K562 (cell line): Measurements from ENCODE around the gene HBEGF. TPM values are rescaled to one million over a fixed set of nuclear protein-coding genes. Genes with fewer than 3 reads are reported as not detected.
A peak's percentile ranks its signal among the peaks of the same experiment; 100 is the strongest.

Experiments used
- CTCF ChIP-seq, 3 experiments: IDR thresholded peaks in 2 of 3; conservative IDR thresholded peaks in 1 of 3; 2 replicates each; pipeline ENCODE4 v1.5.1; 2011 to 2012; ENCODE audit warnings: low read length in 3 of 3, mild to moderate bottlenecking in 3 of 3, control low read depth in 2 of 3, improper control_type of control experiment in 1 of 3, inconsistent platforms in 1 of 3, low read depth in 1 of 3, mixed read lengths in 1 of 3, moderate library complexity in 1 of 3; ENCODE audit not compliant: insufficient read depth in 2 of 3
- HCFC1 ChIP-seq: IDR thresholded peaks from 2 replicates; pipeline ENCODE4 v1.6.1; 2012; ENCODE audit warnings: low read depth, low read length, improper control_type of control experiment
- NRF1 ChIP-seq, 2 experiments: fragments of 450-650 bp; IDR thresholded peaks in 1 of 2; conservative IDR thresholded peaks in 1 of 2; 2 replicates each; pipeline ENCODE4 v1.6.1; 2014; ENCODE audit warnings: mild to moderate bottlenecking in 2 of 2
- YY1 ChIP-seq, 3 experiments: IDR thresholded peaks; 2 replicates each; pipeline ENCODE4 v1.6.1; 2011; ENCODE audit warnings: low read length in 2 of 3, mild to moderate bottlenecking in 2 of 3, moderate library complexity in 2 of 3, borderline replicate concordance in 1 of 3, control low read depth in 1 of 3, low read depth in 1 of 3; ENCODE audit not compliant: insufficient read depth in 3 of 3, insufficient replicate concordance in 2 of 3, control insufficient read depth in 1 of 3, insufficient read length in 1 of 3; ENCODE audit errors: extremely low read depth in 1 of 3
- polyA plus RNA-seq, 8 experiments: library from polyadenylated mRNA; depleted of rRNA in 4 of 8; stranded (reverse) in 5 of 8; unstranded in 3 of 8; fragments of >200 nt; fragmentation: Nextera tagmentation in 2 of 8; fragmentation: Illumina TruSeq in 1 of 8; extraction: Ambion mirVana in 2 of 8; extraction: Trizol in 1 of 8; gene quantifications; 2 replicates each; pipeline versions ENCODE4 v1.2.1 to v1.2.3, GENCODE V29; 2011 to 2014; ENCODE audit warnings: inconsistent platforms in 1 of 8, missing spikeins in 1 of 8
- total RNA-seq, 7 experiments: library from RNA; depleted of rRNA in 6 of 7; stranded (reverse); fragments of >200 nt in 6 of 7; fragmentation: Illumina TruSeq in 2 of 7; extraction: Trizol in 2 of 7; gene quantifications; 2 replicates each; pipeline versions ENCODE4 v1.2.1 to v1.2.3, GENCODE V29; 2011 to 2021; ENCODE audit warnings: low replicate concordance in 1 of 7
- TF ChIP-seq, protein P1 (sequence below): fragments of 250-450 bp; sonication (Bioruptor Pico); IDR thresholded peaks from 2 replicates; pipeline ENCODE4 v1.4.0; 2020; ENCODE audit warnings: mild to moderate bottlenecking, moderate library complexity, borderline replicate concordance

Gene HBEGF
- total and polyA plus RNA-seq, 9 of the 15 experiments (the other 6 are each of a cell fraction or from before 2014, with no cell fraction given) = 0.11 to 1.1 (median 0.60) TPM

DNA sequence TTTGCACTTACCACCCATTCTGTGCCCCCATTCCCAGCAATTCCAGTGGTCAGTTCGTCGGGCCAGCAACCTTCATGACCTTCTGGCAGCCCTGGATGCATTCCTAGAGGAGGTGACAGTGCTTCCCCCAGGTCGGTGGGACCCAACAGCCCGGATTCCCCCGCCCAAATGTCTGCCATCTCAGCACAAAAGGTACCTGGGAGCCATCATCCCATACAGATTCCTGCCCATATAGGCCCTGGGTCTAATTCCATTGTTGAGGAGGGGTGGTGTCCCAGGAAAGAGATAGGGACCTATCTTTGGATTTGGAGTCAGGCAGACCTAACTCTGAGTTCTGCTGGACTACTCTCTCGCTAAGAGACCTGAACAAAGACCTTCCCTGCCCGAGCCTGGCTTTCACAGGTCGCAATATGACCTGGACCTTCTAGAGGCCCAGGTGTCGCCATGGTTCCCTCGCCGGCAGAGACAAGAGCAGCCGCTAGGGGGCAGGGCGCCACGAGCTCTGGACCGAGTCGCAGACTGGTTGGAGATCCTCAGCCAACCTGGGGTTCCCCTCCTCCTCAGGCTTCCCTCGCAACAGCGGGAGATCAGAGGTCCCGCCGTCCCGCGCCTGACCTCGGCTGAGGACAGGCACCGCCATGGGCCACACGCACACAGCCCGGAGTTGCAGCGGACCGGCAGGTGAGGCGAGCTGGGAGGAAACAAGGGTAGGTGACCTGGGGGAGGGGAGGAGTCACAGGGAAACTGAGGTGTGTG, 16.6 kb upstream of the HBEGF start (continued):
- peak; percentile 94 to 98 (median 97) for TF ChIP-seq CTCF (IDR thresholded peaks at IDR 0.05 in 2 of 3, conservative IDR thresholded peaks at IDR 0.05 in 1 of 3; ENCODE audit: insufficient read depth in 2 of 3, low read depth in 1 of 3, low read length in 3 of 3)
- TF ChIP-seq NRF1 (conservative IDR thresholded peaks at IDR 0.05 in 1 of 2, IDR thresholded peaks at IDR 0.05 in 1 of 2) = peak in 1 of 2 experiments; percentile 15; a peak in 1 of 4 replicates
- peak in 2 of 3 experiments; percentile 53 to 78 for TF ChIP-seq YY1 (IDR thresholded peaks at IDR 0.05; ENCODE audit: borderline replicate concordance in 1 of 3, control insufficient read depth in 1 of 3, extremely low read depth in 1 of 3, insufficient read depth in 3 of 3, insufficient read length in 1 of 3, insufficient replicate concordance in 2 of 3, low read depth in 1 of 3, low read length in 2 of 3)
- TF ChIP-seq, protein P1, sequence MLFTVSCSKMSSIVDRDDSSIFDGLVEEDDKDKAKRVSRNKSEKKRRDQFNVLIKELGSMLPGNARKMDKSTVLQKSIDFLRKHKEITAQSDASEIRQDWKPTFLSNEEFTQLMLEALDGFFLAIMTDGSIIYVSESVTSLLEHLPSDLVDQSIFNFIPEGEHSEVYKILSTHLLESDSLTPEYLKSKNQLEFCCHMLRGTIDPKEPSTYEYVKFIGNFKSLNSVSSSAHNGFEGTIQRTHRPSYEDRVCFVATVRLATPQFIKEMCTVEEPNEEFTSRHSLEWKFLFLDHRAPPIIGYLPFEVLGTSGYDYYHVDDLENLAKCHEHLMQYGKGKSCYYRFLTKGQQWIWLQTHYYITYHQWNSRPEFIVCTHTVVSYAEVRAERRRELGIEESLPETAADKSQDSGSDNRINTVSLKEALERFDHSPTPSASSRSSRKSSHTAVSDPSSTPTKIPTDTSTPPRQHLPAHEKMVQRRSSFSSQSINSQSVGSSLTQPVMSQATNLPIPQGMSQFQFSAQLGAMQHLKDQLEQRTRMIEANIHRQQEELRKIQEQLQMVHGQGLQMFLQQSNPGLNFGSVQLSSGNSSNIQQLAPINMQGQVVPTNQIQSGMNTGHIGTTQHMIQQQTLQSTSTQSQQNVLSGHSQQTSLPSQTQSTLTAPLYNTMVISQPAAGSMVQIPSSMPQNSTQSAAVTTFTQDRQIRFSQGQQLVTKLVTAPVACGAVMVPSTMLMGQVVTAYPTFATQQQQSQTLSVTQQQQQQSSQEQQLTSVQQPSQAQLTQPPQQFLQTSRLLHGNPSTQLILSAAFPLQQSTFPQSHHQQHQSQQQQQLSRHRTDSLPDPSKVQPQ (CRISPR knock-in tag) = no peak
- TF ChIP-seq HCFC1 = 0 out of 2 replicates have a peak, but pooled peaks have one; percentile 21
